Fibroblast of skin of left biceps (primary cell): Measurements from ENCODE around the gene FAM118B.

Source experiments
- DNase-seq, 2 experiments: peaks; one replicate each; pipeline ENCODE4 v3.0.0-alpha.2; 2013; ENCODE audit warnings: low read depth in 2 of 2

The FAM118B gene

DNA sequence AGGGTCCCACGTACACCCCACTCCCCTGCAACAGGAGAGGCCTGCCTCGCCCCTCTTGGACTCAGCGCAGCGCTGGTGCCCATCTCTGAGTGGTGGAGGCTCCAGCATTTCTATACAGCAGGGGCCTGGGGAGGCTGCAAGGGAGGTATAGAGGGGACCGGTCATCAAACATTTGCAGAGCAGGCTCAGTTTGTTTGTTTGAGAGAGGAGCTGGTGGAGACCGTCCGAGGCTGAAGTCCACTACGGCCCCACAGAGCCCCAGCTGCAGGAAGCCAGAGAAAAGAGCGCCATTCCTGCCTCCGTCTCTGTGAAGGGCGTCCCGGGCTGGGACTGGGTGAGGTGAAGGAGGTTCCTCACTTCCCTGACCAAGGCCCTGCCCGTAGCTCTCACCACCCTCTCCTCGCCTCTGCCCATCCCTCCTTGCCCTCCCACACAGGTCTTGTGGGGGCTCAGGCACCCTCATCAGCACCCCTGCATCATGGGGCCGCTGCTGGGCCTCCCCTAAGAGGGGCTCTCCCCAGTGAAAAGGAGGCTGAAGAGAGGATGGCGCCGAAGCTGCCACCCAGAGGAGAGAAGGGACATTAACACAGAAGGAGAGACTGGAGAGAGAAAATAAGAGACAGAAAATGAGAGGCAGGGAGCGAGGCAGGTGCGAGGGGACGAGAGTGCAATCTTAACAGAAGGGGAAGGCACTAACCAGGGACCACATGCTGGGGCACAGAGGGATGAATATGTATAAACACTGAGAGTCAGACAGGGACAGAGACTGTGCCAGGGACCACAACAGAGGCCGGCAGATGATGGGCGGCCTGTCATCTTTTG lies 24.7 kb upstream of the FAM118B start:
- no peak for DNase-seq

- DNase-seq: no peak
Measured at GRCh38 chr11:126188332-126189108, 23.1 kb upstream of the FAM118B start.

GRCh38 chr11:126189109-126189929 lies 22.3 kb upstream of the FAM118B start:
- no peak for DNase-seq

GRCh38 chr11:126190792-126191191 lies 20.8 kb upstream of the FAM118B start:
- no peak for DNase-seq

DNA sequence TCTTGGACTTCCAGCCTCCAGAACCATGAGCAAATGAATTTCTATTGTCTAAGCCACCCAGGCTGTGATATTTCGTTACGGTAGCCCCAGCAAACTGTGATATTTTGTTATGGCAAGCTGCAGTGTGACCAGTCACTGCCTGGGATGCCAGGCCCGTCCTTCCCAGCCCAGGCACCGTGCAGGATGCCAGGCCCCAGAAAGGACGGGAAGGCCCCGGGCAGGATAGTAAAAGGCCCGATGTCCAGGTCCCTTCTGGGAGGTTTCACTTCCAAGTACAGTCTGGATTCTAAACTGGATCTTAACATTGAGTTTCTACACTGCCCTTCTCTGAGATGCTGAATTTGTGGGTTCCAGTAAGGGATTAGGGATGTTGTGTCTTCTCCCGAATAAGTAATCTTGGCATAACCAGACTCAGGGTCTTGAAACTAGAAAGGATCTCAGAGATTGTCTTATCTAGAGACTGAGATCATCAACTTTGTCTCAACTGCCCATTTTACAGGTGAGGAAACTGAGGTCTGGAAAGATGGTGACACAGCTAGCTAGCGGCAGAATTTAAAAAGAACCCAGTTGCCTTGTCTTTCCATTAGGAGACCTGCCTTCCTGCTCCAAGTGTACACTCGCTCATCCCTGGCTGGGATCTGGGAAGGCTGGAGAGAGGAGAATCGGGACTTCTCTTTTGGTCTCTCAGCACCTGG lies 20.1 kb upstream of the FAM118B start:
- DNase-seq: no peak

DNA sequence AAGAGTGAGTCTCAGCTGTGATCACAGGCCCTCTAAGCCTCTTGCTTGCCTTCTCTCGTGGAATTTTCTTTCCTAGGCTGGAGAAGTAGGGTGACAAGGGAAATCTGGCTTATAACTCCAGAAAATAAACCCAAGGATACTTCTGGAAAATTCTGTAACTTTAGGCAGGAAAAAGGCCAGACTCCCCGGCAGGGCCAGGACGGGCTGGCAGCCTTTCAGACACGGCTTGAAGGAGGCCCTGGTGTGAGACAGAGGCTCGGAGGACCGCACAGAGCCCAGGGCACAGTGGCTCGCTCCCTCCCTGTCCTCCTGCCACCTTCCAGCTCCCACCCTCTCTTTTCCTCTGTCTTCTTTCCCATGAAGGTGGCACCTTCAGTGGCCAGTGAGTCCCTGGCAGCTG lies 19.2 kb upstream of the FAM118B start:
- DNase-seq: no peak

DNA sequence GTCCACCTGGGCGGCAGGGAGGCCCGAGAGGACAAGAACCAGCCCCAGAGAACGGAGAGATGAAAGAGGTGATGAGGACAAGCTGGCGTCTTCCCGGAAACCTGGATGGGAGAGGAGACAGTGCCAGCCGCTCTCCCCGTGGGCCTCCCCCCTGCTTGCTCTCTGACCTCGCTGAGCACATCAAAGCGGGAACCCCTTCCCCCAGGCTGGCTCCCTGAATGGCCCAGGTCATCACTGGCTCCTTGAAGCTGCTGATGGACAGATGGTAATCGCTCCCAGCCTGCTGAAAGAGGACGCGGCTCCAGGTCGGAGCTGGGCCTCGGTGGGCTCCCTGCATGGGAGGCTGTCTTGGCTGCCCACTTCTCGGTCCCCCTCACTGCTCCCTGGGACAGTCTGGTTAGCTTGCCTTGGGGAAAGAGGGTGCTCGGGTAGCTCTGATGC lies 18.5 kb upstream of the FAM118B start:
- no peak for DNase-seq

DNA sequence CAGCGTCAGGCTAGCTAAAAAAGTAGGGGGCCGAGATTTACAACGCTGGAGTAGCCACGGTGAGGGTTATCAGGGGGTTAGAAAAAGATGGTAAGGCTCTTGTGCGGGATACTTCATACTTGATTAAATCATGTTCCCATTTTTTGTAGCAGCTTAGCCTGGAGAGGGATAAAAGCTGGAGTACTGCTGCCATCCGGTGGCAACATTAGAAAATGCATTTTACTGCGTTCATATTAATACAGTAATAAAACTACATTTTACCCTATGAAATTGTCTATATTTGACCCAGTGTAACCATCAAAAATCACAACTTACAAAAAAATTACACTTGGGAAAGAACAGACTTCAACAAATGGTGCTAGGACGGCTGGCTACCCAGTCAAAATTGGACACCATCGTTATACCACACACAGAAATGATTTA lies 17.4 kb upstream of the FAM118B start:
- no peak for DNase-seq

GRCh38 chr11:126195119-126195518 lies 16.5 kb upstream of the FAM118B start:
- DNase-seq: no peak

DNA sequence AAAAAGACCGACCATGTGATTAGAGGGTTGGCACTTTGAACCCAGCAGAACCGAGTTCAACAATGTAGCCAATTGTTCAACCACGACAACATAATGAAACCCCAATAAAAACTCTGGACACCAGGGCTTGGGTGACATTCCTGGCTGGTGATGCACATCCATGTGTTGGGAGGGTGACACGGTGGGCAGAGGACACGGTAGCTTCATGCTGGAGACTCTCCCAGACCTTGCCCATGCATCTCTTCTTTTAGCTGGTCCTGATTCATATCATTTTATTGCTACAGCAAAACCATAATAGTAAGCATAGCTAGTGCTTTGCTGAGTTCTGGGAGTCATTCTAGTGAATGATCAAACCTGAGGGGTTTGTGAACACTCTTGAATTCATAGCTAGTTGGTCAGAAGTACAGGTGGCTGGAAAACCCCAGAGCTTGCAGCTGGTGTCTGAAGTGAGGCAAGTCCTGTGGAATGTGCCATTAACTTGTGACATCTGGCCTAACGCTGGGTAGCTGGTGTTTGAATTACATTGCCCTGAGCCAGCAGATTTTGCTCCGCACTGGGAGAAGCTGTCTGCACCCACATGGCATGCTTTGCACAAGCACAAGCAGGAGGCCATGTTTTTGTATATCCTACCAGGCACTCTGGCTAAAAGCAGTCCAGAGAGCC lies 14.2 kb upstream of the FAM118B start:
- DNase-seq: no peak

DNA sequence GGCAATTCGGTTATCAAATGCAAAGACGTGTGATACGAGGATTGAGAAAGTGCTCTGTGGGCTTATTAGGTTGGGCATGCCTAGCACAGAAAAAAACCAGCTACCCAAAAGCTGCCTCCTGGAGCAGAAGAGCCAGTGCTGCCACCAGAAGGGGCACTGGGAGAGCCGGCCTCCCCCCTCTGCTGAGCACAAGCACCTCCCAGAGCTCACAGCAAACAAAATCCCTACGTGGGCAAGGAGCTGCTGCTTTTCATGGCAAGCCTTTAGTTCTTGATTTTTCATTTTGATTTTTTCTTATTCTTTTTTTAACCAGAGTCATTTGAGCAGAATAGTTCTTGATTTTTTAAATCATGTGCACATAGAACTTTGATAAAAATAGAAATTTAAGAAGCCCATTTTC lies 12.9 kb upstream of the FAM118B start:
- DNase-seq: no peak

DNA sequence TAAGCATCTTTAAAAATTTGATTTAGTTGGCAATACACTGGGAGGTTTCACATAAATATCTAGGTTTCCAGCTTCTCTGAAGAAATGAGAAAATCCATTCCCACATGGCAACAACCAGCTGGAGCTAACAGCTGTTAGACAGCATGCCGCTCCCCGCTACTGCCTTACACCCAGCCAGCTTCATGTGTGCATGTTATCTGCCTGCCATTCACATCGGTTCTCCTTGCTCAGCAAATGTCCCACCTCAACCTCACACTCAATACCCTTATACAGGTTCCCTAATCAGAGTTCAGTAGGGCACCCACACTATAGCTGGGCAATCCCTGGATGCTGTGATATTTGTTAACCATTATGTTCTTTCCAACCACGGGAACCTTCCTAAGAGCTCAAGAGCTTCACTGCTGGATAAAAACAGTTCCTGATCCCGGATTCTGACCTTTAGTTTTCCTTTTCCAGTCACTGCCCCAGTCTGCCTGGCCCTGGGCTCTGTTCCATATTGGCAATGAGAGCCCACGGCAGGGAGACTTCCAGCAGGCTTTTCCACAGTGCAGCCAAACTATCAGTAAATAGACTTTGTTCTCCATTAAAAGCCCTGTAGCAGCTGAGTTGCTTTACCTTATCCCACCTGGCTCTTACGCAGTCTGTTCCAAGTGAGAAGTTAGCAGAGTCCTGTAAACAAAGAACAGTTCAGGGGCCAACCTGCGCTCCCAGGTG lies 8.8 kb upstream of the FAM118B start:
- no peak for DNase-seq

DNA sequence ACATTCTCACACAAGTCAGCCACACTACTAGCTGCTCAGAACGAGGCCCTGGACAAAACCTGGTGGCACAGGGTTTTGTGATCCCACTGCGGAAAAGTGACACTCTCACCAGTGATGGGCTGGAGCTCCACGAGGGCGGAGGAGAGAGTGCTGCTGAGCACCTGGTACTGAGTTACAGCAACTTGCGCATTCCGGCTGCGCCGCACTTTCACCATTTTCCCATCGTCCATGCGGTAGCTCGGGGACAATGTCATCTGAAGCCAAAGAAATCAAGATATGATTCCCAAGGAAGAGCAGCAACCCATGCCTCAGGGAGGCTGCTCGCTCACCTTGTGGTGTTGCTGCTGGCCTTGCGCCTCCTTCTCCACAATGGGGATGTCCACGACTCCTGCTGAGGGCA lies 6.2 kb upstream of the FAM118B start:
- DNase-seq: no peak

DNA sequence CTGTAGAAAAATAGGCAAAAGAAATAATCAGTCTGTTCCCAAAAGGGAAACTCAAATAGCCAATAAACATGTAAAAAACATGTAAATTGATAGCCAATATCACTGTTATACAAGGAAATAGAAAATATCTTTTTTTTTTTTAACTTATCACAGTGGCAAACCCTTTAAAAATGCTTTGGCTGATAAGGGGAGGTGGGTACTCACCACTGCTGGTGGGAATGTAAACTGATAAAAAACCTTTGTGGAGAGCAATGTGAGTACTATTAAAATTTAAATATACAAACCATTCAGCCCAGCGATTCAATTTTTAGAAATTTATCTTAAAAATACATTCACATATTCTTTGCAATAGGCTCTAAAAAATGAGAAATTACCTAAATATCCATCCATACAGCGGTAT lies 3.7 kb upstream of the FAM118B start:
- DNase-seq: no peak

DNA sequence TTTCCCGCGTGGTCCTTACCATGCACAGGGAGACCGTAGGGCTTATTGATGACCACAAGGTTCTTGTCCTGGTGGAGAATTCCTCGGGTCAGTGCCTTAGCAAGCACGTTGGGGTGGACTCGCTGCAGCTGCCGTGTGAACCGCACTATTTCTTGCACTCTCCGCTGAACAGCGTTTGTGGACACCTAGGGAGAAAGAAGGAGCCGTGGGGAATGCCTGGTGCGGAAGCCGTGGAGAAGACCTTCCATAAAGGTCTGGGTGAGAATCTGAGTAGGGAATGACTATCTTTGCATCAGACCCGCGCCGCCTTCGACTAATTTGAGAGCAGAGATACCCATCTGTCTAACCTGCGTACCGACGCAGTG lies 729 bp upstream of the FAM118B start:
- no peak for DNase-seq

GRCh38 chr11:126212089-126212660 lies 593 bp downstream of the FAM118B start:
- DNase-seq: no peak

GRCh38 chr11:126214441-126214840 lies 2.9 kb downstream of the FAM118B start:
- no peak for DNase-seq

GRCh38 chr11:126214841-126215240 lies 3.3 kb downstream of the FAM118B start:
- DNase-seq: no peak

DNA sequence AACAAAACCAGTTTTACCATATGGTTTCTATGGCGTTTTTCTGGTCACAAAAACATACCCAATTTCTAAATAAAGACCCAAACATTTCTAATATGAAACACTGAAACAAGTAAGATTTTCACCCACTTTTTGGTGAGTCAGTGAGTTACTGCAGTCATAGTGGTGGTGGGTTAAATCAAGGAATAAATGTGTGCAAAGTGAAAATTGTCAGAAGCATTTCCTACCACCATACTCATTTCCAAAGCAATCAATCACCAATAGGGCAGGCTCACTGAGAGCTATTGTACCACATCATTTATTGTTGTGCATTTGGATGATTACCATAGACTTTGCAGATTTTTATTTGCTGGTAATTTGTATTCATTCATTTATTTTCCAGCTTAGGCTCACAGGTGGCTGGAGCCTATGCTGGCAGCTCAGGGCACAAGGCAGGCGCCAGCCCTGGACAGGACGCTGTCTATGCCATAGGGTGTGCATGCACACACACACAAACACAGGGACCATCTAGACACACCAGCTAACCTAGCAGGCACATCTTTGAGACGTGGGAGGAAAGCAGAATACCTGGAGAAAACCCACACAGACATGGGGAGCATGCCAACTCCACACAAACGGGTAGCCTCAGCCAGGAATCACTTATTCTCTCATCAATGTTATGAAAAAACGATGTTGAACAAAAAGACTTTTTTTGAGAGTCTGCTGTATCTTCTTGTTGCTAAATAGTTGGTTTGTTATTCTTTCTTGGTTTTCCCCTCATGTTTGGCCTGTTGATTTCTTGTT lies 5.1 kb downstream of the FAM118B start:
- DNase-seq: no peak
